Purkinje cell (primary cell): ENCODE measurements around the gene BBS10. TPM values are rescaled to one million over a fixed set of nuclear protein-coding genes. Genes with fewer than 3 reads are reported as not detected.

Experiments
- polyA plus RNA-seq: library from polyadenylated mRNA; unstranded; fragments of >200 nt; fragmentation: Nextera tagmentation; gene quantifications from 2 replicates; pipeline ENCODE4 v1.2.1, GENCODE V29; 2014

Gene BBS10
- 15.0 and 20.2 TPM in 2 replicates for polyA plus RNA-seq

DNA sequence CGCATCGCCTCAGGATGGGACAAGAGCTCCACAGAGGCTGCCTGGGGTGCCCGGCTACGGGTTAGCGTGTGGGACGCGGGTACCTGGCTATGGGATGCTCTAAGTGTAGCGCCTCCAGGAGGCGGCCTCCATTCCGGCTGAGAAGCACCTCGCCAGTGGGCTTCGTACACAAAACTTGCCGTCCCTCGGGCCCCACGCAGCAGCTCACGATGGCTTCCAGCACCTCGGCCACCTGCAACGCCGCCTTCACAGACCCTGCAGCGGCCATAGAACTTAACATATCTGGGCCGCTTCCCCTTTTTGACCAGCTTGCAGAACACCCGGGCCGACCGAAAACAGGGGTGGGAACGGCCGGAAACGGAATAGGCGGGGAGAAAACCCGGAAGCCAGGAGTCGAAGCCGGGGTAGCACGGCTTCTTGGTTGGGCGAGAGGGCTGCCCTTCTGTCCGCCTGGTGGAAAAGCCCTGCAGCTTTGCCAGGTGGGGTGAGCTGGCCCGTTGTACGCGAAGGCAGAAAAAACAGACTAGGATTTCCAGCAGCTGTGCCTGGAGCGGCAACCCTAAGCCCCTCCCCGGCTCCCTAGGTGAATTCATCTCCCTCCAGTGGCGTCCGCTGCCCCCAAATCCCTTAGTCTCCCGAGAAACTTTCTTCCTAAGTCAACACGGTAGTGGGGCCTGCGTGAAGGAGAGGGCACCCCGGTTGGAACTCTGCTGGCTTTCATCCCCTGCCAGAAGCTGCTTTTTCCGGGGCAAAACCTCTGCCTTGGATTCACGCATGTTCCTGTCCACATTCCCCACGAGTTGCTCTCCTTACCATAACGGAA lies at the start of gene BBS10:
Gene BBS10 (minus strand): TSS at position 337 of the 823 bp plus-strand sequence. CDS start 57 bp downstream, at position 280.

Other genes with a start within 250 kb of the BBS10 start
- 24.6 and 38.9 TPM in 2 replicates for gene OSBPL8, start 211.4 kb upstream of the BBS10 start, polyA plus RNA-seq